ENCODE data around the gene CCSER1. TPM values are rescaled to one million over a fixed set of nuclear protein-coding genes. Genes with fewer than 3 reads are reported as not detected.

CCSER1 gene
- total RNA-seq, 2 experiments from 2014 or later = not detected

DNA sequence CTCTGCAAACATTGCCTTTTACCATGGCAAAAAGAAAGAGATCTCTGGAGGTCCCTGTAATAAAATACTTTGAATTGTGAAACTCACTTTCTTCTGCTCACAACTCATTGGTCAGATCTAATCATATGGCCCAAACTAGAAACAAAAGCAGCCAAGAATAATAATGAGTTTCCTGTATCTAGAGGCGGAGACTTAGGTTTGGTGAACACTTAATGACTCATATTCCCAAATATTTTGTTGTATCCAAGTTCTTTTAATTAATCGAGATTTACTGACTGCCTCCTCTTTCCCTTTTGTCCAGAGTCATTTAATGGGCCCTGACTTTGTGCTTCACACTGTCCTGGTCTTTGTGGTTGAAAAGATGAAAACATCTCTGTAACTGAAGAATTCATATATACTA lies 190.6 kb downstream of the CCSER1 start:
- CTCF ChIA-PET (ENCODE audit: unreplicated experiment) = no interaction called here
- no peaks in the 10 kb centered on the region for H3K9me2 ChIP-seq (ENCODE audit: insufficient read depth, low read length)

DNA sequence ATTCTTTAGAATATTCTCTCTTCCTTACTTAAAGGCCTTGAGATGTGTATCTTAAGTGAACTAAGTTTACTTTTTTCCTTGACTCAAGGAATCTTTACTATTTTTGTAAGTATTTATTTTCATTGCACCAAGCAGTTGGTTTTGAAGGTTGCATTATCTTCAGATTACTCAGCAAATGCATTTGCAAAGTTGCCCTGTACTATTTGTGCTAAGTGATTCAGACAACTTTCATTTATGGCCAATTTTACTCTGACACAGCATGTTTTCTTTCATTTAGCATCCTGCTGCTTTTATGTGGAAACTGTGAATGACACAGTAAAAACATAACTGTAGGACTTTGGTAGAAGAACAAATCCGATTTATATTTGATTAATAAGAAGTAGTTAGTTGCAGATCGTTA lies 191.0 kb downstream of the CCSER1 start:
- no peaks in the 10 kb centered on the region for H3K79me2 ChIP-seq (ENCODE audit: insufficient read depth, low read depth, low read length)
- DNase-seq (ENCODE audit: low spot score) = no peak
- ChIA-PET CTCF (ENCODE audit: unreplicated experiment) (no interaction called here), POLR2A (no interaction called here)
- no peak overlapping the region for H3K4me3 ChIP-seq (ENCODE audit: low read depth, low read length, poor library complexity, severe bottlenecking)
- no peaks in the 10 kb centered on the region for H3K4me1 ChIP-seq (ENCODE audit: insufficient read depth, low read length, poor library complexity, severe bottlenecking)
- BruUV-seq (replicated peaks) = no TSS peak
- no peak overlapping the region for H2AFZ ChIP-seq (ENCODE audit: low read length)
- intact Hi-C loops (cut with micrococcal nuclease; ENCODE audit: unreplicated experiment) = no loop called here
- no peak overlapping the region for H3K4me2 ChIP-seq (ENCODE audit: low read length)
- no peak overlapping the region for H3K27ac ChIP-seq (ENCODE audit: low read depth, low read length, poor library complexity, severe bottlenecking)
- TF ChIP-seq, protein P1, sequence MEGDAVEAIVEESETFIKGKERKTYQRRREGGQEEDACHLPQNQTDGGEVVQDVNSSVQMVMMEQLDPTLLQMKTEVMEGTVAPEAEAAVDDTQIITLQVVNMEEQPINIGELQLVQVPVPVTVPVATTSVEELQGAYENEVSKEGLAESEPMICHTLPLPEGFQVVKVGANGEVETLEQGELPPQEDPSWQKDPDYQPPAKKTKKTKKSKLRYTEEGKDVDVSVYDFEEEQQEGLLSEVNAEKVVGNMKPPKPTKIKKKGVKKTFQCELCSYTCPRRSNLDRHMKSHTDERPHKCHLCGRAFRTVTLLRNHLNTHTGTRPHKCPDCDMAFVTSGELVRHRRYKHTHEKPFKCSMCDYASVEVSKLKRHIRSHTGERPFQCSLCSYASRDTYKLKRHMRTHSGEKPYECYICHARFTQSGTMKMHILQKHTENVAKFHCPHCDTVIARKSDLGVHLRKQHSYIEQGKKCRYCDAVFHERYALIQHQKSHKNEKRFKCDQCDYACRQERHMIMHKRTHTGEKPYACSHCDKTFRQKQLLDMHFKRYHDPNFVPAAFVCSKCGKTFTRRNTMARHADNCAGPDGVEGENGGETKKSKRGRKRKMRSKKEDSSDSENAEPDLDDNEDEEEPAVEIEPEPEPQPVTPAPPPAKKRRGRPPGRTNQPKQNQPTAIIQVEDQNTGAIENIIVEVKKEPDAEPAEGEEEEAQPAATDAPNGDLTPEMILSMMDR (conservative IDR thresholded peaks at IDR 0.05; ENCODE audit: low read length) = no peak
- no peak for TF ChIP-seq EZH2phosphoT487 (IDR thresholded peaks at IDR 0.05; ENCODE audit: borderline replicate concordance, low read depth, low read length)
- no peaks in the 10 kb centered on the region for H3K9me2 ChIP-seq (ENCODE audit: insufficient read depth, low read length)
- no peaks in the 10 kb centered on the region for H4K20me1 ChIP-seq (ENCODE audit: insufficient read depth, low read length)
- H3K9me3 ChIP-seq (ENCODE audit: low read length) = no peaks in the 10 kb centered on the region
- H3K36me3 ChIP-seq (ENCODE audit: insufficient read depth, low read length) = no peaks in the 10 kb centered on the region

More for the DNA sequence above, 190.6 kb downstream of the CCSER1 start:
- Histone ChIP-seq H3K4me1 (ENCODE audit: insufficient read depth, low read length, poor library complexity, severe bottlenecking) (no peaks in the 10 kb centered on the region), H4K20me1 (ENCODE audit: insufficient read depth, low read length) (no peaks in the 10 kb centered on the region), H3K4me2 (ENCODE audit: low read length) (no peak overlapping the region), H2AFZ (ENCODE audit: low read length) (no peak overlapping the region), H3K27ac (ENCODE audit: low read depth, low read length, poor library complexity, severe bottlenecking) (no peak overlapping the region), H3K4me3 (ENCODE audit: low read depth, low read length, poor library complexity, severe bottlenecking) (no peak overlapping the region), H3K9me3 (ENCODE audit: low read length) (no peaks in the 10 kb centered on the region), H3K79me2 (ENCODE audit: insufficient read depth, low read depth, low read length) (no peaks in the 10 kb centered on the region), H3K36me3 (ENCODE audit: insufficient read depth, low read length) (no peaks in the 10 kb centered on the region)
- BruUV-seq (replicated peaks) = no TSS peak
- no peak for DNase-seq (ENCODE audit: low spot score)
- TF ChIP-seq, protein P1 (conservative IDR thresholded peaks at IDR 0.05; ENCODE audit: low read length) = no peak
- TF ChIP-seq EZH2phosphoT487 (IDR thresholded peaks at IDR 0.05; ENCODE audit: borderline replicate concordance, low read depth, low read length) = no peak
- POLR2A ChIA-PET = no interaction called here
- intact Hi-C loops (cut with micrococcal nuclease; ENCODE audit: unreplicated experiment) = no loop called here

DNA sequence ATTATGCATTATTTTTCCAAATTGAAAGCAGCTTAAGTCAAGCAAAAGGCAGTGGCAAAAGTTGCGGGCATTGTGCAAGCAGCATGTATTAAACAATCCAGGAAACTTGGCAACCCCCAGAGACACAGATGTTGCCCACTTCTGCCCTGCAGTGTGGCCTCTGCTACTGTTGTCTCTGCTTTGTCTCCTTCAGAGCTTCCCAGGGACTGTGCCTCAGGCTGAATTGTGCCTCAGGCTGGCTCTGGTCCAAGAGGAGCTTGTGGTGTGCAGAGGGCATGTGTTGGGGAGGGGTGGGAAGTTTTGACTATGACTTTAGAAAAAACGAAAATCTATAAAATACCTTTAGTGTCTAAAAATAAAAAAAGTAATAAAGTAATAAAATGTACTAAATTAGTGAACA lies 201.4 kb downstream of the CCSER1 start:
- Histone ChIP-seq H4K20me1 (ENCODE audit: insufficient read depth, low read length) (no peaks in the 10 kb centered on the region), H2AFZ (ENCODE audit: low read length) (no peak overlapping the region), H3K27ac (ENCODE audit: low read depth, low read length, poor library complexity, severe bottlenecking) (no peak overlapping the region), H3K4me1 (ENCODE audit: insufficient read depth, low read length, poor library complexity, severe bottlenecking) (no peaks in the 10 kb centered on the region), H3K9me3 (ENCODE audit: low read length) (no peaks in the 10 kb centered on the region), H3K36me3 (ENCODE audit: insufficient read depth, low read length) (no peaks in the 10 kb centered on the region), H3K79me2 (ENCODE audit: insufficient read depth, low read depth, low read length) (no peaks in the 10 kb centered on the region), H3K9me2 (ENCODE audit: insufficient read depth, low read length) (no peaks in the 10 kb centered on the region), H3K4me2 (ENCODE audit: low read length) (no peak overlapping the region), H3K4me3 (ENCODE audit: low read depth, low read length, poor library complexity, severe bottlenecking) (no peak overlapping the region)
- ChIA-PET POLR2A (no interaction called here), CTCF (ENCODE audit: unreplicated experiment) (no interaction called here)
- no TSS peak for BruUV-seq (replicated peaks)
- TF ChIP-seq, protein P1 (conservative IDR thresholded peaks at IDR 0.05; ENCODE audit: low read length) = no peak
- TF ChIP-seq EZH2phosphoT487 (IDR thresholded peaks at IDR 0.05; ENCODE audit: borderline replicate concordance, low read depth, low read length) = no peak
- intact Hi-C loops (cut with micrococcal nuclease; ENCODE audit: unreplicated experiment) = no loop called here
- no peak for DNase-seq (ENCODE audit: low spot score)
